Measurements from ENCODE around the gene HELLS.
A peak's percentile ranks its signal among the peaks of the same experiment; 100 is the strongest.

The HELLS gene

GRCh38 chr10:94614558-94614957, 69.0 kb downstream of the HELLS start:
- TF ChIP-seq EGR1 (IDR thresholded peaks at IDR 0.05) = no peak
- no peak for TF ChIP-seq FOXM1 (IDR thresholded peaks at IDR 0.05; ENCODE audit: borderline replicate concordance, low read depth)

GRCh38 chr10:94617389-94617944, 71.9 kb downstream of the HELLS start:
- TF ChIP-seq TAF1 (IDR thresholded peaks at IDR 0.05; ENCODE audit: low read depth) (no peak), NFIC (IDR thresholded peaks at IDR 0.05) (peak; percentile 69)

GRCh38 chr10:94622666-94623205, 77.1 kb downstream of the HELLS start:
- no peak for TF ChIP-seq TAF1 (IDR thresholded peaks at IDR 0.05; ENCODE audit: low read depth)
- TF ChIP-seq RAD21 (IDR thresholded peaks at IDR 0.05; ENCODE audit: low read depth) = no peak
- TF ChIP-seq, protein P1, sequence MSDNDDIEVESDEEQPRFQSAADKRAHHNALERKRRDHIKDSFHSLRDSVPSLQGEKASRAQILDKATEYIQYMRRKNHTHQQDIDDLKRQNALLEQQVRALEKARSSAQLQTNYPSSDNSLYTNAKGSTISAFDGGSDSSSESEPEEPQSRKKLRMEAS (IDR thresholded peaks at IDR 0.05) = no peak
- TF ChIP-seq FOXM1 (IDR thresholded peaks at IDR 0.05; ENCODE audit: borderline replicate concordance, low read depth) = no peak
- TF ChIP-seq, protein P2, sequence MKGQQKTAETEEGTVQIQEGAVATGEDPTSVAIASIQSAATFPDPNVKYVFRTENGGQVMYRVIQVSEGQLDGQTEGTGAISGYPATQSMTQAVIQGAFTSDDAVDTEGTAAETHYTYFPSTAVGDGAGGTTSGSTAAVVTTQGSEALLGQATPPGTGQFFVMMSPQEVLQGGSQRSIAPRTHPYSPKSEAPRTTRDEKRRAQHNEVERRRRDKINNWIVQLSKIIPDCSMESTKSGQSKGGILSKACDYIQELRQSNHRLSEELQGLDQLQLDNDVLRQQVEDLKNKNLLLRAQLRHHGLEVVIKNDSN (IDR thresholded peaks at IDR 0.05) = no peak
- TF ChIP-seq EGR1 (IDR thresholded peaks at IDR 0.05) = no peak
- TF ChIP-seq TCF12 (IDR thresholded peaks at IDR 0.05; ENCODE audit: low read depth) = no peak
- no peak for TF ChIP-seq YY1 (IDR thresholded peaks at IDR 0.05; ENCODE audit: low read depth)

DNA sequence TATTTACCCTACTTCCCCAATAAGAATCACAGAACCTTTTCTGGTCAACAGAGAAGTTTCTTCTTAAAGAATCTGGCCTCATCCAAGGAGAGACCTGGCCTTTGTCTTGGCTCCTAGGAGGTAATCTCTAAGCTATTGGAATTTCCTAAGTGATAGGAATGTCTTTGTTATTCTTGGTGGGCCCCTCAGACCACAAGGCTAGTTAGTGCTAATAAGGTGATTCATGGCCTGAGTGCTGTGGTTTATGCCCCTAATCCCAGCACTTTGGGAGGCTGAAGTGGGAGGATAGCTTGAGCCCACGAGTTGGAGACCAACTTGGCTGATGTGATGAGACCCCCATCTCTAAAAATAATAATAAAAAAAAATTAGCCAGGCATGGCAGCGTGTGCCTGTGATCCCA, 78.0 kb downstream of the HELLS start:
- TF ChIP-seq TAF1 (IDR thresholded peaks at IDR 0.05; ENCODE audit: low read depth) (no peak), FOXM1 (IDR thresholded peaks at IDR 0.05; ENCODE audit: borderline replicate concordance, low read depth) (no peak), YY1 (IDR thresholded peaks at IDR 0.05; ENCODE audit: low read depth) (no peak), EP300 (IDR thresholded peaks at IDR 0.05; ENCODE audit: borderline replicate concordance) (no peak), RAD21 (IDR thresholded peaks at IDR 0.05; ENCODE audit: low read depth) (no peak), CEBPB (IDR thresholded peaks at IDR 0.05) (no peak), NFIC (IDR thresholded peaks at IDR 0.05) (no peak), CREB1 (IDR thresholded peaks at IDR 0.05; ENCODE audit: low read depth) (no peak), EGR1 (IDR thresholded peaks at IDR 0.05) (no peak), TEAD4 (IDR thresholded peaks at IDR 0.05) (no peak), ZBTB7A (IDR thresholded peaks at IDR 0.05; ENCODE audit: low read depth) (no peak), TCF12 (IDR thresholded peaks at IDR 0.05; ENCODE audit: low read depth) (no peak)
- TF ChIP-seq, protein P3, sequence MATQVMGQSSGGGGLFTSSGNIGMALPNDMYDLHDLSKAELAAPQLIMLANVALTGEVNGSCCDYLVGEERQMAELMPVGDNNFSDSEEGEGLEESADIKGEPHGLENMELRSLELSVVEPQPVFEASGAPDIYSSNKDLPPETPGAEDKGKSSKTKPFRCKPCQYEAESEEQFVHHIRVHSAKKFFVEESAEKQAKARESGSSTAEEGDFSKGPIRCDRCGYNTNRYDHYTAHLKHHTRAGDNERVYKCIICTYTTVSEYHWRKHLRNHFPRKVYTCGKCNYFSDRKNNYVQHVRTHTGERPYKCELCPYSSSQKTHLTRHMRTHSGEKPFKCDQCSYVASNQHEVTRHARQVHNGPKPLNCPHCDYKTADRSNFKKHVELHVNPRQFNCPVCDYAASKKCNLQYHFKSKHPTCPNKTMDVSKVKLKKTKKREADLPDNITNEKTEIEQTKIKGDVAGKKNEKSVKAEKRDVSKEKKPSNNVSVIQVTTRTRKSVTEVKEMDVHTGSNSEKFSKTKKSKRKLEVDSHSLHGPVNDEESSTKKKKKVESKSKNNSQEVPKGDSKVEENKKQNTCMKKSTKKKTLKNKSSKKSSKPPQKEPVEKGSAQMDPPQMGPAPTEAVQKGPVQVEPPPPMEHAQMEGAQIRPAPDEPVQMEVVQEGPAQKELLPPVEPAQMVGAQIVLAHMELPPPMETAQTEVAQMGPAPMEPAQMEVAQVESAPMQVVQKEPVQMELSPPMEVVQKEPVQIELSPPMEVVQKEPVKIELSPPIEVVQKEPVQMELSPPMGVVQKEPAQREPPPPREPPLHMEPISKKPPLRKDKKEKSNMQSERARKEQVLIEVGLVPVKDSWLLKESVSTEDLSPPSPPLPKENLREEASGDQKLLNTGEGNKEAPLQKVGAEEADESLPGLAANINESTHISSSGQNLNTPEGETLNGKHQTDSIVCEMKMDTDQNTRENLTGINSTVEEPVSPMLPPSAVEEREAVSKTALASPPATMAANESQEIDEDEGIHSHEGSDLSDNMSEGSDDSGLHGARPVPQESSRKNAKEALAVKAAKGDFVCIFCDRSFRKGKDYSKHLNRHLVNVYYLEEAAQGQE (IDR thresholded peaks at IDR 0.05; ENCODE audit: low read depth) = no peak
- TF ChIP-seq, protein P2 (IDR thresholded peaks at IDR 0.05) = no peak
- TF ChIP-seq, protein P1 (IDR thresholded peaks at IDR 0.05) = no peak

DNA sequence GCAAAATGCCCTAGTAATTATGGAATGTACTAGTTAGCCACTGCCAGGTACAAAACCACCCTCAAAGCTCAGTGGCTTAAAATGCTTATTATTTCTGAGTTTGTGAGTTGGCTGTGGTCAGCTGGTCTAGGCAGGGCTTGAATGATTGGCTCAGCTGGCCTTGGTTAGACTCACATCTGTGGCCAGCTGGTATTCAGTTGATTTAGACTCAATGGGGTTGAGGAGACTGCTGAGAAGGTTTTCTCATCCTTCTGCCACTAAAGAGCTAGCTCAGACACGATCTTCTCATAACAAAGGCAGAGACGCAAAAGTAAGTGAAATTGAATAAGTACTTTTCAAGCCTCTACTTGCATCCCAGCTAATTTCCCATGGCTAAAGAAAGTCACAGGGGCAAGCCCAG, 80.9 kb downstream of the HELLS start:
- TF ChIP-seq TAF1 (IDR thresholded peaks at IDR 0.05; ENCODE audit: low read depth) (no peak), RAD21 (IDR thresholded peaks at IDR 0.05; ENCODE audit: low read depth) (no peak), FOXM1 (IDR thresholded peaks at IDR 0.05; ENCODE audit: borderline replicate concordance, low read depth) (no peak), CEBPB (IDR thresholded peaks at IDR 0.05) (no peak), CREB1 (IDR thresholded peaks at IDR 0.05; ENCODE audit: low read depth) (no peak), EGR1 (IDR thresholded peaks at IDR 0.05) (no peak), TEAD4 (IDR thresholded peaks at IDR 0.05) (no peak)
- TF ChIP-seq, protein P3 (IDR thresholded peaks at IDR 0.05; ENCODE audit: low read depth) = no peak
- TF ChIP-seq, protein P1 (IDR thresholded peaks at IDR 0.05) = no peak

GRCh38 chr10:94627511-94627910, 81.9 kb downstream of the HELLS start:
- TF ChIP-seq, protein P2 (IDR thresholded peaks at IDR 0.05) = no peak
- no peak for TF ChIP-seq TAF1 (IDR thresholded peaks at IDR 0.05; ENCODE audit: low read depth)
- no peak for TF ChIP-seq CREB1 (IDR thresholded peaks at IDR 0.05; ENCODE audit: low read depth)
- TF ChIP-seq TCF12 (IDR thresholded peaks at IDR 0.05; ENCODE audit: low read depth) = no peak
- no peak for TF ChIP-seq NFIC (IDR thresholded peaks at IDR 0.05)
- TF ChIP-seq YY1 (IDR thresholded peaks at IDR 0.05; ENCODE audit: low read depth) = no peak
- TF ChIP-seq FOXM1 (IDR thresholded peaks at IDR 0.05; ENCODE audit: borderline replicate concordance, low read depth) = no peak
- TF ChIP-seq EGR1 (IDR thresholded peaks at IDR 0.05) = no peak
- no peak for TF ChIP-seq CEBPB (IDR thresholded peaks at IDR 0.05)
- TF ChIP-seq, protein P1 (IDR thresholded peaks at IDR 0.05) = no peak
- TF ChIP-seq RAD21 (IDR thresholded peaks at IDR 0.05; ENCODE audit: low read depth) = no peak

Data from Ishikawa (cell line).